OCI-LY1 (cell line): ENCODE data around the gene NTPCR.

Source experiments
- EZH2 ChIP-seq: fragments of 200-600 bp; sonication (generic), shearing (Covaris generic); IDR thresholded peaks from 2 replicates; pipeline ENCODE4 v1.8.0; 2017; ENCODE audit warnings: borderline replicate concordance, mixed run types, mild to moderate bottlenecking, antibody characterized with exemption, low read length, moderate library complexity, mixed read lengths
- TF ChIP-seq, protein P1 (sequence below): fragments of 200-600 bp; sonication (generic), shearing (Covaris generic); IDR thresholded peaks from 2 replicates; pipeline ENCODE4 v1.5.1; 2017; ENCODE audit warnings: mild to moderate bottlenecking, antibody characterized with exemption, low read length, moderate library complexity, mixed read lengths

DNA sequence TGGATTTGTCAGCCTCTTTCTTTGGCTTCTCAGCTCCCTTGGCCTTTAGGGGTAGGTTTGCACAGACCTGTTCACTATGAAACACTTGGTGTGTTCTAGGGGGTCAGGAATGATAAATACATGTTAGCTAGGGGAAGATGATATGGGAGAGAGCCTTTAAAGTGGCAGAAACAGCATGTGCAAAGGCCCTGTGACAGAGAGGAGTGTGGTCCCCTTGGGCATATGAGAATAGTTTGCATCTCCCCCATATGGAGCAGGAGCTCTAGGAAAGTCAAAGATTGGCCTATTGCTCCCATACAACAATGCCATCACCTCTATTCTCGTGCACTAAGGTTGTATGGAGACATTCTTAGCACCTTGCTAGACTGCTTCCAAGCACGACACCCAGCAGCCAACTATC is 10.7 kb upstream of the NTPCR start:
- TF ChIP-seq, protein P1, sequence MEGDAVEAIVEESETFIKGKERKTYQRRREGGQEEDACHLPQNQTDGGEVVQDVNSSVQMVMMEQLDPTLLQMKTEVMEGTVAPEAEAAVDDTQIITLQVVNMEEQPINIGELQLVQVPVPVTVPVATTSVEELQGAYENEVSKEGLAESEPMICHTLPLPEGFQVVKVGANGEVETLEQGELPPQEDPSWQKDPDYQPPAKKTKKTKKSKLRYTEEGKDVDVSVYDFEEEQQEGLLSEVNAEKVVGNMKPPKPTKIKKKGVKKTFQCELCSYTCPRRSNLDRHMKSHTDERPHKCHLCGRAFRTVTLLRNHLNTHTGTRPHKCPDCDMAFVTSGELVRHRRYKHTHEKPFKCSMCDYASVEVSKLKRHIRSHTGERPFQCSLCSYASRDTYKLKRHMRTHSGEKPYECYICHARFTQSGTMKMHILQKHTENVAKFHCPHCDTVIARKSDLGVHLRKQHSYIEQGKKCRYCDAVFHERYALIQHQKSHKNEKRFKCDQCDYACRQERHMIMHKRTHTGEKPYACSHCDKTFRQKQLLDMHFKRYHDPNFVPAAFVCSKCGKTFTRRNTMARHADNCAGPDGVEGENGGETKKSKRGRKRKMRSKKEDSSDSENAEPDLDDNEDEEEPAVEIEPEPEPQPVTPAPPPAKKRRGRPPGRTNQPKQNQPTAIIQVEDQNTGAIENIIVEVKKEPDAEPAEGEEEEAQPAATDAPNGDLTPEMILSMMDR, result no peak
- no peak for TF ChIP-seq EZH2
